K562 (cell line): ENCODE results near the gene LY6G5B. TPM values are rescaled to one million over a fixed set of nuclear protein-coding genes. Genes with fewer than 3 reads are reported as not detected.

ENCODE experiments used
- ARNT ChIP-seq, 2 experiments: fragments of 450-650 bp; IDR thresholded peaks; 2 replicates each; pipeline ENCODE4 v1.6.1; 2016; ENCODE audit warnings: mild to moderate bottlenecking in 1 of 2
- E2F5 ChIP-seq: sonication (generic); formaldehyde crosslinking; IDR thresholded peaks from 2 replicates; pipeline ENCODE4 v1.8.0; 2022; ENCODE audit warnings: mild to moderate bottlenecking, missing genetic modification reagents
- FOXP1 ChIP-seq: sonication (generic); formaldehyde crosslinking; IDR thresholded peaks from 2 replicates; pipeline ENCODE4 v1.8.0; 2022; ENCODE audit warnings: mild to moderate bottlenecking, missing genetic modification reagents
- HDAC2 ChIP-seq: fragments of 450-650 bp; IDR thresholded peaks from 2 replicates; pipeline ENCODE4 v1.6.1; 2016; ENCODE audit warnings: mild to moderate bottlenecking
- KAT7 ChIP-seq: sonication (generic); formaldehyde crosslinking; IDR thresholded peaks from 2 replicates; pipeline ENCODE4 v1.8.0; 2022; ENCODE audit warnings: missing genetic modification reagents, mild to moderate bottlenecking, borderline replicate concordance
- KLF16 ChIP-seq: IDR thresholded peaks from 2 replicates; pipeline ENCODE4 v1.6.1; 2016; ENCODE audit warnings: antibody characterized with exemption
- MXI1 ChIP-seq: IDR thresholded peaks from 2 replicates; pipeline ENCODE4 v1.6.1; 2011; ENCODE audit warnings: low read depth, mild to moderate bottlenecking, improper control_type of control experiment, low read length
- NFRKB ChIP-seq: fragments of 450-650 bp; IDR thresholded peaks from 2 replicates; pipeline ENCODE4 v1.6.1; 2016; ENCODE audit warnings: low read depth
- PBX2 ChIP-seq, 2 experiments: IDR thresholded peaks in 1 of 2; conservative IDR thresholded peaks in 1 of 2; 2 replicates each; pipeline ENCODE4 v1.6.1; 2016; ENCODE audit warnings: low read depth in 2 of 2, mild to moderate bottlenecking in 1 of 2, missing compliant biosample characterization in 1 of 2, missing genetic modification characterization in 1 of 2, moderate library complexity in 1 of 2
- SIN3A ChIP-seq, 2 experiments: fragments of 150-350 bp in 1 of 2; IDR thresholded peaks; 2 replicates each; pipeline ENCODE4 v1.6.1; 2011 to 2016; ENCODE audit warnings: borderline replicate concordance in 2 of 2, low read depth in 2 of 2, low read length in 2 of 2, mild to moderate bottlenecking in 2 of 2, moderate library complexity in 2 of 2; ENCODE audit not compliant: control insufficient read depth in 1 of 2
- SMARCE1 ChIP-seq: fragments of 450-650 bp; IDR thresholded peaks from 2 replicates; pipeline ENCODE4 v1.7.1; 2016; ENCODE audit warnings: mild to moderate bottlenecking
- ZNF445 ChIP-seq: fragments of 250-450 bp; sonication (Bioruptor Pico); IDR thresholded peaks from 2 replicates; pipeline ENCODE4 v1.4.0; 2020; ENCODE audit warnings: low read depth, mild to moderate bottlenecking, moderate library complexity
- polyA plus RNA-seq, 8 experiments: library from polyadenylated mRNA; depleted of rRNA in 4 of 8; stranded (reverse) in 5 of 8; unstranded in 3 of 8; fragments of >200 nt; fragmentation: Nextera tagmentation in 2 of 8; fragmentation: Illumina TruSeq in 1 of 8; extraction: Ambion mirVana in 2 of 8; extraction: Trizol in 1 of 8; gene quantifications; 2 replicates each; pipeline versions ENCODE4 v1.2.1 to v1.2.3, GENCODE V29; 2011 to 2014; ENCODE audit warnings: inconsistent platforms in 1 of 8, missing spikeins in 1 of 8
- total RNA-seq, 7 experiments: library from RNA; depleted of rRNA in 6 of 7; stranded (reverse); fragments of >200 nt in 6 of 7; fragmentation: Illumina TruSeq in 2 of 7; extraction: Trizol in 2 of 7; gene quantifications; 2 replicates each; pipeline versions ENCODE4 v1.2.1 to v1.2.3, GENCODE V29; 2011 to 2021; ENCODE audit warnings: low replicate concordance in 1 of 7
- TF ChIP-seq, protein P1 (sequence below): fragments of 250-450 bp; sonication (Bioruptor Pico); IDR thresholded peaks from 2 replicates; pipeline ENCODE4 v1.9.0; 2021; ENCODE audit warnings: mild to moderate bottlenecking
- TF ChIP-seq, protein P2 (sequence below): fragments of 450-650 bp; IDR thresholded peaks from 2 replicates; pipeline ENCODE4 v1.6.1; 2016; ENCODE audit warnings: low read depth

LY6G5B gene
- total and polyA plus RNA-seq, 9 of the 15 experiments (the other 6 are each of a cell fraction or from before 2014, with no cell fraction given) = 6.0 to 27.0 (median 7.5) TPM

DNA sequence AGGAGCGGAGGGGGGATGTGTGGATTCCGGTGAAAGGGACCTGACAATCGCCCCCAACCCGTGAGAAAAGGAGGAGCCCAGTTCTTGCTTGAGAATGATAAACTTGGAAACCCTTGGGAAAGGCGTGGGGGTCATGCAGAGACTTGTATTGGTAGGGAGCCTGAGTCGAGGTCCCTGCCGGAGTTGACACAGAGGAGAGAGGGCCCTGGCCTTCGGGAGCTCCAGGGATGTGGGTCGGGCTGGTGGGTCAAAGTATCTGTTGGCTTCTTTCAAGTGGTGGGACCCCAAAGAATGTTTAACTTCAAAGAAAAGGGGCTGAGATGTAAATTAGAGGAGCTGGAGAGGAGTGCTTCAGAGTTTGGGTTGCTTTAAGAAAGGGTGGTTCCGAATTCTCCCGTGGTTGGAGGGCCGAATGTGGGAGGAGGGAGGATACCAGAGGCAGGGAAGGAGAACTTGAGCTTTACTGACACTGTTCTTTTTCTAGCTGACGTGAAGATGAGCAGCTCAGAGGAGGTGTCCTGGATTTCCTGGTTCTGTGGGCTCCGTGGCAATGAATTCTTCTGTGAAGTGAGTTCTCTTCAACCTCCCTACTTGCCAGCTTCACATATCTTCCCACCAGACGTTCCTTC is 3.3 kb upstream of the LY6G5B start (continued):
- TF ChIP-seq PBX2 (CRISPR knock-in tag; IDR thresholded peaks at IDR 0.05; ENCODE audit: low read depth) = no peak
- TF ChIP-seq PBX2 (tag; conservative IDR thresholded peaks at IDR 0.05; ENCODE audit: low read depth) = no peak
- peak; percentile 74; the same call in 1 of the 2 replicates for TF ChIP-seq SMARCE1
- no peak for TF ChIP-seq NFRKB
- TF ChIP-seq ARNT (IDR thresholded peaks at IDR 0.05) = peak; percentile 52 to 85; a peak in 2 of 4 replicates
- TF ChIP-seq, protein P1, sequence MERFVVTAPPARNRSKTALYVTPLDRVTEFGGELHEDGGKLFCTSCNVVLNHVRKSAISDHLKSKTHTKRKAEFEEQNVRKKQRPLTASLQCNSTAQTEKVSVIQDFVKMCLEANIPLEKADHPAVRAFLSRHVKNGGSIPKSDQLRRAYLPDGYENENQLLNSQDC = no peak
- 0 out of 2 replicates have a peak, but pooled peaks have one; percentile 8 for TF ChIP-seq KAT7
- peak; percentile 29 to 59; a peak in 3 of 4 replicates for TF ChIP-seq SIN3A (IDR thresholded peaks at IDR 0.05; ENCODE audit: borderline replicate concordance in 2 of 2, control insufficient read depth in 1 of 2, low read depth in 2 of 2, low read length in 2 of 2)
- TF ChIP-seq KLF16 = no peak
- TF ChIP-seq MXI1 = 0 out of 2 replicates have a peak, but pooled peaks have one; percentile 48
- TF ChIP-seq E2F5 (CRISPR knock-in tag) = no peak
- TF ChIP-seq, protein P2, sequence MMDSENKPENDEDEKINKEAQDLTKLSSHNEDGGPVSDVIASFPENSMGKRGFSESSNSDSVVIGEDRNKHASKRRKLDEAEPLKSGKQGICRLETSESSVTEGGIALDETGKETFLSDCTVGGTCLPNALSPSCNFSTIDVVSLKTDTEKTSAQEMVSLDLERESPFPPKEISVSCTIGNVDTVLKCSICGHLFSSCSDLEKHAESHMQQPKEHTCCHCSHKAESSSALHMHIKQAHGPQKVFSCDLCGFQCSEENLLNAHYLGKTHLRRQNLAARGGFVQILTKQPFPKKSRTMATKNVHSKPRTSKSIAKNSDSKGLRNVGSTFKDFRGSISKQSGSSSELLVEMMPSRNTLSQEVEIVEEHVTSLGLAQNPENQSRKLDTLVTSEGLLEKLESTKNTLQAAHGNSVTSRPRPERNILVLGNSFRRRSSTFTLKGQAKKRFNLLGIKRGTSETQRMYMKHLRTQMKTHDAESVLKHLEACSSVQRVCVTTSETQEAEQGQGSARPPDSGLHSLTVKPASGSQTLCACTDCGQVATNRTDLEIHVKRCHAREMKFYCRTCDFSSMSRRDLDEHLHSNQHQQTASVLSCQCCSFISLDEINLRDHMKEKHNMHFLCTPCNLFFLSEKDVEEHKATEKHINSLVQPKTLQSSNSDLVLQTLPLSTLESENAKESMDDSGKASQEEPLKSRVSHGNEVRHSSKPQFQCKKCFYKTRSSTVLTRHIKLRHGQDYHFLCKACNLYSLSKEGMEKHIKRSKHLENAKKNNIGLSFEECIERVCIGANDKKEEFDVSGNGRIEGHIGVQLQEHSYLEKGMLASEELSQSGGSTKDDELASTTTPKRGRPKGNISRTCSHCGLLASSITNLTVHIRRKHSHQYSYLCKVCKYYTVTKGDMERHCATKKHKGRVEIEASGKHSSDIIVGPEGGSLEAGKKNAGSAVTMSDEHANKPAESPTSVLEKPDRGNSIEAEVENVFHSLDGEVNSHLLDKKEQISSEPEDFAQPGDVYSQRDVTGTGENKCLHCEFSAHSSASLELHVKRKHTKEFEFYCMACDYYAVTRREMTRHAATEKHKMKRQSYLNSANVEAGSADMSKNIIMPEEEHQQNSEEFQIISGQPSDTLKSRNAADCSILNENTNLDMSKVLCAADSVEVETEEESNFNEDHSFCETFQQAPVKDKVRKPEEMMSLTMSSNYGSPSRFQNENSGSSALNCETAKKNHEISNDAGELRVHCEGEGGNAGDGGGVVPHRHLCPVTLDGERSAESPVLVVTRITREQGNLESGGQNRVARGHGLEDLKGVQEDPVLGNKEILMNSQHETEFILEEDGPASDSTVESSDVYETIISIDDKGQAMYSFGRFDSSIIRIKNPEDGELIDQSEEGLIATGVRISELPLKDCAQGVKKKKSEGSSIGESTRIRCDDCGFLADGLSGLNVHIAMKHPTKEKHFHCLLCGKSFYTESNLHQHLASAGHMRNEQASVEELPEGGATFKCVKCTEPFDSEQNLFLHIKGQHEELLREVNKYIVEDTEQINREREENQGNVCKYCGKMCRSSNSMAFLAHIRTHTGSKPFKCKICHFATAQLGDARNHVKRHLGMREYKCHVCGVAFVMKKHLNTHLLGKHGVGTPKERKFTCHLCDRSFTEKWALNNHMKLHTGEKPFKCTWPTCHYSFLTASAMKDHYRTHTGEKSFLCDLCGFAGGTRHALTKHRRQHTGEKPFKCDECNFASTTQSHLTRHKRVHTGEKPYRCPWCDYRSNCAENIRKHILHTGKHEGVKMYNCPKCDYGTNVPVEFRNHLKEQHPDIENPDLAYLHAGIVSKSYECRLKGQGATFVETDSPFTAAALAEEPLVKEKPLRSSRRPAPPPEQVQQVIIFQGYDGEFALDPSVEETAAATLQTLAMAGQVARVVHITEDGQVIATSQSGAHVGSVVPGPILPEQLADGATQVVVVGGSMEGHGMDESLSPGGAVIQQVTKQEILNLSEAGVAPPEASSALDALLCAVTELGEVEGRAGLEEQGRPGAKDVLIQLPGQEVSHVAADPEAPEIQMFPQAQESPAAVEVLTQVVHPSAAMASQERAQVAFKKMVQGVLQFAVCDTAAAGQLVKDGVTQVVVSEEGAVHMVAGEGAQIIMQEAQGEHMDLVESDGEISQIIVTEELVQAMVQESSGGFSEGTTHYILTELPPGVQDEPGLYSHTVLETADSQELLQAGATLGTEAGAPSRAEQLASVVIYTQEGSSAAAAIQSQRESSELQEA = no peak
- 0 out of 2 replicates have a peak, but pooled peaks have one; percentile 32 for TF ChIP-seq HDAC2
- TF ChIP-seq ZNF445 (CRISPR knock-in tag) = no peak
- TF ChIP-seq FOXP1 = no peak
